Measurements from ENCODE around the gene KRT36.
A peak's percentile ranks its signal among the peaks of the same experiment; 100 is the strongest.

The KRT36 gene

GRCh38 chr17:41489531-41489930 lies at the start of gene KRT36:
KRT36 (minus strand) TSS chr17:41489910; CDS start chr17:41489864, 46 bp downstream.
- peak within 1 kb of the TSS in 10 of 11 experiments; percentile 12 to 79 (median 52); a peak in 17 of 22 replicates for H3K4me2 ChIP-seq
- H4K20me1 ChIP-seq = no peaks in the 10 kb centered on the region
- no peak for TF ChIP-seq Cebpa-rat (IDR thresholded peaks at IDR 0.05)
- peaks cover 4 to 45% (median 16%) of the 10 kb centered on the region in 10 experiments; a peak in 16 of 20 replicates for H3K4me1 ChIP-seq
- H3K9me3 ChIP-seq (replicated peaks in 1 of 11) = no peaks in the 10 kb centered on the region
- H3K4me3 ChIP-seq = no peak within 1 kb of the TSS
- H3K27ac ChIP-seq = peak within 1 kb of the TSS in 4 of 11 experiments; percentile 6 to 71 (median 62); a peak in 7 of 22 replicates
- H3K9ac ChIP-seq = peak within 1 kb of the TSS in 2 of 11 experiments; percentile 7 to 50; a peak in 3 of 22 replicates
- H3K36me3 ChIP-seq = no peaks in the 10 kb centered on the region
- no peaks in the 10 kb centered on the region for H3K27me3 ChIP-seq

DNA sequence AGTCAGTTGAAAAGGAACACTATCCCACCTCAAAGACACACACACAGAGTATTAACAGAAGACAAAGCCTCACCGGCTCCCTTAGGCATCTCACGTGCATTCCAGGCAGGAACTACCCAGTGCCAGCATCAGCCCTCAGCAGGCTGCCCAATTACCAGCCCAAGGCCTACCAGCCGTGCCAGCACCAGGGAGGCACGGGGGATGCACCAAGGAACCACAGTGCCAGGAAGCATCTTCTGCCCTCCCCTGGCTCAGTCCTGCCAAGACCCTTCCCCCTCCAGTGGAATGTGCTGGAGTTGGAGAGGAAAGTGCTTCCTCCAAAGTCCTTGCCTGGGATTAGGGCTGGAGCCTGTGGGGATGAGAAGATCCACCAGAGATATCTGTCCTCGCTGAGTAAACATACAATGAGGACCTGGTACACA lies 49.4 kb upstream of the KRT36 start:
- H3K36me3 ChIP-seq = no peaks in the 10 kb centered on the region

DNA sequence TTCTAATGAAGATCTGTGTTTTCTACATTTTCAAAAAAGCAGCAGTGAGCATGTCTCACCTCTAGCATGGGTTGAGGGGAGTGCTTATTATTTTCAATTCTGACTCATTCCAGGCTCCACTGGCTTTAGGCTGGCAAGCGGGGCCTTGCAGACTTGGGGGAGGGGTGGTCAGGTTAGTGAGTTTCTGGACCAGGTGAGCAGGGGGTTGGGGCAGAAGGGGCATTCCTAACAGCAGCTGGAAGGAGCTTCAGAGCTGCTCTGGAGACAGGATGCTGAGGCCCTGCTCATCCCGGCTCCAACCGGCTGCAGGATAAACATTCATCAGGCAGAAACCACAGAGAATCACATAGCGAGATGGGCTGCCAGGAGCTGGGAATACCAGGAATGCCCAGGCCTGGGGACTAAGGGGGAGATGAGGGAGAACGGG lies 48.9 kb upstream of the KRT36 start:
- Histone ChIP-seq H3K9me3 (replicated peaks in 1 of 11) (no peaks in the 10 kb centered on the region), H3K4me1 (no peaks in the 10 kb centered on the region; a peak in 1 of 20 replicates), H4K20me1 (no peaks in the 10 kb centered on the region), H3K27ac (no peak overlapping the region), H3K27me3 (no peaks in the 10 kb centered on the region), H3K4me2 (no peak overlapping the region), H3K4me3 (no peak overlapping the region), H3K9ac (no peak overlapping the region), H3K36me3 (no peaks in the 10 kb centered on the region)
- no peak for TF ChIP-seq Cebpa-rat (IDR thresholded peaks at IDR 0.05)

More for the DNA sequence above, 49.4 kb upstream of the KRT36 start:
- Histone ChIP-seq H3K4me1 (no peaks in the 10 kb centered on the region; a peak in 1 of 20 replicates), H3K27me3 (no peaks in the 10 kb centered on the region), H3K4me3 (no peak overlapping the region), H3K9ac (no peak overlapping the region), H4K20me1 (no peaks in the 10 kb centered on the region), H3K27ac (no peak overlapping the region), H3K4me2 (no peak overlapping the region), H3K9me3 (replicated peaks in 1 of 11) (no peaks in the 10 kb centered on the region)
- TF ChIP-seq Cebpa-rat (IDR thresholded peaks at IDR 0.05) = no peak

- no peaks in the 10 kb centered on the region for H4K20me1 ChIP-seq
- H3K9me3 ChIP-seq (replicated peaks in 1 of 11) = no peaks in the 10 kb centered on the region
- H3K9ac ChIP-seq = no peak overlapping the region
- H3K4me3 ChIP-seq = no peak overlapping the region
- no peak overlapping the region for H3K27ac ChIP-seq
- no peaks in the 10 kb centered on the region for H3K27me3 ChIP-seq
- TF ChIP-seq Cebpa-rat (IDR thresholded peaks at IDR 0.05) = no peak
- no peaks in the 10 kb centered on the region for H3K36me3 ChIP-seq
- H3K4me1 ChIP-seq = no peaks in the 10 kb centered on the region; a peak in 1 of 20 replicates
- H3K4me2 ChIP-seq = no peak overlapping the region
Observed at GRCh38 chr17:41537990-41538389, 48.3 kb upstream of the KRT36 start.

DNA sequence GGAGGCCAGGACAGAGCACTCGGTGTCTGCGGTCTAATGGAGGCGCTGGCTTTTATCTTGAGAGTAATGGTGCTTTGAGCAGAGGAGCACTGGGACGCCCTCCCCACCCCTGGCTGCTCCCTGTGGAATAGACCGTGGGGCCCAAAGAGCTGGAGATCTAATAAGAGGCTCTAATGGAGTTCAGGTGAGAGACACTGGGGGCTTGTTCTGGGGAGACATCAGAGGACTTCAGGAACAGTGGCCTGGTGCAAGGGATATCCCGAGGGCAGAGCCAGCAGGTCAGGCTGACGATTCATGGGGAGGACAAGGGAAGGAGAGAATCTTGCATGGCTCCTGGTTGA lies 47.9 kb upstream of the KRT36 start:
- H3K27me3 ChIP-seq = no peaks in the 10 kb centered on the region
- no peak overlapping the region for H3K4me3 ChIP-seq
- H3K4me2 ChIP-seq = no peak overlapping the region
- no peak overlapping the region for H3K9ac ChIP-seq
- no peaks in the 10 kb centered on the region for H4K20me1 ChIP-seq
- H3K36me3 ChIP-seq = no peaks in the 10 kb centered on the region
- TF ChIP-seq Cebpa-rat (IDR thresholded peaks at IDR 0.05) = no peak
- H3K4me1 ChIP-seq = no peaks in the 10 kb centered on the region; a peak in 1 of 20 replicates
- no peaks in the 10 kb centered on the region for H3K9me3 ChIP-seq (replicated peaks in 1 of 11)
- H3K27ac ChIP-seq = no peak overlapping the region

- H3K27ac ChIP-seq = no peak overlapping the region
Observed at GRCh38 chr17:41536741-41537613, 47.3 kb upstream of the KRT36 start.

GRCh38 chr17:41535764-41536481 lies 46.2 kb upstream of the KRT36 start:
- no peaks in the 10 kb centered on the region for H3K36me3 ChIP-seq
- H3K4me2 ChIP-seq = no peak overlapping the region
- no peak overlapping the region for H3K9ac ChIP-seq
- no peak overlapping the region for H3K27ac ChIP-seq
- H3K9me3 ChIP-seq (replicated peaks in 1 of 11) = no peaks in the 10 kb centered on the region
- H4K20me1 ChIP-seq = no peaks in the 10 kb centered on the region; a peak in 1 of 22 replicates
- H3K27me3 ChIP-seq = peaks cover 0 to 3% (median 0%) of the 10 kb centered on the region in 11 experiments; a peak in 5 of 22 replicates
- TF ChIP-seq Cebpa-rat (IDR thresholded peaks at IDR 0.05) = no peak
- no peaks in the 10 kb centered on the region; a peak in 1 of 20 replicates for H3K4me1 ChIP-seq
- no peak overlapping the region for H3K4me3 ChIP-seq

More at GRCh38 chr17:41536741-41537613, 47.3 kb upstream of the KRT36 start:
- Histone ChIP-seq H3K4me1 (no peaks in the 10 kb centered on the region; a peak in 1 of 20 replicates), H3K9me3 (replicated peaks in 1 of 11) (no peaks in the 10 kb centered on the region), H3K4me3 (no peak overlapping the region), H4K20me1 (no peaks in the 10 kb centered on the region), H3K36me3 (no peaks in the 10 kb centered on the region), H3K9ac (no peak overlapping the region), H3K4me2 (no peak overlapping the region), H3K27me3 (no peaks in the 10 kb centered on the region)
- no peak for TF ChIP-seq Cebpa-rat (IDR thresholded peaks at IDR 0.05)

DNA sequence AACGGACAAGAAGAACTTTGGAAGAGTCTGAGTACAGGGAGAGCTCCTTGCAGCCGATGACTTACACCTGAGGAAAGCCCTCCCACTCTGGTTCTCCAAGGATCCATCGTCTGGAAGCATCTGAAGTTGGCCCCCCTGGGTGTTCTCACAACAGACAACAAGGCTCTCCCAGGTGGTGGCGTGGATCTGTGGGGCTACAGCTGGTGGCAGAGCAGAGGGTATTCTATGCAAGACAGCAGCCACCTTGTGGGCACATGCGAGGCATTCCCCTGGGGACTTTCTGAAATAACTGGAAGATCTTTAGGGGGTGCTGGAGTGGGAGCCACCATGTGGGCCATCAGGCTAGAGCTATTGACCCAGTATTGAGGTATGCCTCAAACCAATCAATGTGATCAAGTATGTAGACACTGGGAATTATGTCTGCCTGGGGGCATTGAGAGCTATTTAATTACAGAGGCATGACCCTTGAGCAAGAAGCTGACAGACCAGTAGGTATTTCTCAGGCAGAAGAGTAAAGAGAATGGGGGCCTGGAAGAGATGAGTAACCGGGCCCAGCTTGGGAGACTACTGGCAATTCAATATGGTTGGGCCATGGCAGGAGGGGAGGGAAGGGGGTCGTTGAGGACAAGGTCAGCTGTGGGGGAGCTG lies 45.3 kb upstream of the KRT36 start:
- peaks cover 0 to under 1% (median 0%) of the 10 kb centered on the region in 10 experiments; a peak in 1 of 20 replicates for H3K4me1 ChIP-seq
- peaks cover 0 to 12% (median 8%) of the 10 kb centered on the region in 11 experiments; a peak in 16 of 22 replicates for H3K27me3 ChIP-seq
- no peaks in the 10 kb centered on the region for H3K36me3 ChIP-seq
- no peak overlapping the region for H3K9ac ChIP-seq
- no peak overlapping the region for H3K27ac ChIP-seq
- no peak overlapping the region for H3K4me3 ChIP-seq
- H3K9me3 ChIP-seq (replicated peaks in 1 of 11) = no peaks in the 10 kb centered on the region
- H3K4me2 ChIP-seq = 0 out of 22 replicates have a peak overlapping the region, but pooled peaks of 1 of the 11 experiments have one; percentile 21
- no peaks in the 10 kb centered on the region; a peak in 1 of 22 replicates for H4K20me1 ChIP-seq
- no peak for TF ChIP-seq Cebpa-rat (IDR thresholded peaks at IDR 0.05)

GRCh38 chr17:41533613-41534012 lies 43.9 kb upstream of the KRT36 start:
- Histone ChIP-seq H3K9me3 (replicated peaks in 1 of 11) (no peaks in the 10 kb centered on the region), H3K4me2 (no peak overlapping the region), H3K4me3 (no peak overlapping the region), H3K36me3 (no peaks in the 10 kb centered on the region), H4K20me1 (no peaks in the 10 kb centered on the region; a peak in 1 of 22 replicates), H3K4me1 (peaks cover 0 to 11% (median 0%) of the 10 kb centered on the region in 10 experiments; a peak in 5 of 20 replicates), H3K27me3 (peaks cover 6 to 26% (median 22%) of the 10 kb centered on the region in 11 experiments), H3K27ac (no peak overlapping the region), H3K9ac (no peak overlapping the region)
- no peak for TF ChIP-seq Cebpa-rat (IDR thresholded peaks at IDR 0.05)
